HepG2 (cell line): ENCODE data around the gene ADCY5. TPM values are rescaled to one million over a fixed set of nuclear protein-coding genes. Genes with fewer than 3 reads are reported as not detected.

ENCODE experiments used
- KDM5B ChIP-seq: sonication (generic); formaldehyde crosslinking; IDR thresholded peaks from 2 replicates; pipeline ENCODE4 v1.4.0; 2020; ENCODE audit warnings: missing genetic modification reagents, mild to moderate bottlenecking, borderline replicate concordance
- RAD51 ChIP-seq: fragments of 450-650 bp; IDR thresholded peaks from 2 replicates; pipeline ENCODE4 v1.6.1; 2016; ENCODE audit warnings: borderline replicate concordance
- ZBTB3 ChIP-seq: sonication (generic); formaldehyde crosslinking; IDR thresholded peaks from 2 replicates; pipeline ENCODE4 v1.4.0; 2020; ENCODE audit warnings: low read depth, mild to moderate bottlenecking, moderate library complexity, missing genetic modification reagents, borderline replicate concordance
- ZFYVE20 ChIP-seq: sonication (generic); formaldehyde crosslinking; IDR thresholded peaks from 2 replicates; pipeline ENCODE4 v1.8.0; 2023; ENCODE audit warnings: low read depth, mild to moderate bottlenecking, moderate library complexity, missing genetic modification reagents, borderline replicate concordance
- ZNF841 ChIP-seq: sonication (generic); formaldehyde crosslinking; IDR thresholded peaks from 2 replicates; pipeline ENCODE4 v1.8.1; 2023; ENCODE audit warnings: missing genetic modification reagents, borderline replicate concordance
- ZSCAN12 ChIP-seq: sonication (generic); formaldehyde crosslinking; IDR thresholded peaks from 2 replicates; pipeline ENCODE4 v1.9.0; 2021; ENCODE audit warnings: mild to moderate bottlenecking, missing genetic modification reagents
- polyA plus RNA-seq, 8 experiments: library from polyadenylated mRNA; depleted of rRNA in 3 of 8; stranded (reverse) in 7 of 8; unstranded in 1 of 8; fragments of >200 nt; fragmentation: Illumina TruSeq in 4 of 8; extraction: Trizol in 4 of 8; gene quantifications; 2 replicates each; pipeline versions ENCODE4 v1.2.1 to v1.2.3, GENCODE V29; 2011 to 2016; ENCODE audit warnings: low read depth in 4 of 8, missing spikeins in 1 of 8, mixed read lengths in 1 of 8; ENCODE audit not compliant: insufficient read depth in 1 of 8
- total RNA-seq, 5 experiments: library from RNA; depleted of rRNA; stranded (reverse); fragments of >200 nt; fragmentation: Illumina TruSeq; extraction: Trizol; gene quantifications; 2 replicates each; pipeline ENCODE4 v1.2.3, GENCODE V29; 2016; ENCODE audit warnings: low read depth in 1 of 5
- TF ChIP-seq, protein P1 (sequence below): sonication (generic); formaldehyde crosslinking; IDR thresholded peaks from 2 replicates; pipeline ENCODE4 v1.4.0; 2020; ENCODE audit warnings: mild to moderate bottlenecking, missing genetic modification reagents
- TF ChIP-seq, protein P2 (sequence below): IDR thresholded peaks from 2 replicates; pipeline ENCODE4 v1.6.1; 2018; ENCODE audit warnings: missing genetic modification reagents
- TF ChIP-seq, protein P3 (sequence below): sonication (generic); formaldehyde crosslinking; IDR thresholded peaks from 2 replicates; pipeline ENCODE4 v1.8.1; 2022; ENCODE audit warnings: mild to moderate bottlenecking, missing genetic modification reagents
- TF ChIP-seq, protein P4 (sequence below): IDR thresholded peaks from 2 replicates; pipeline ENCODE4 v1.6.1; 2012; ENCODE audit warnings: low read length, improper control_type of control experiment
- TF ChIP-seq, protein P5 (sequence below): sonication (generic); formaldehyde crosslinking; IDR thresholded peaks from 2 replicates; pipeline ENCODE4 v1.8.0; 2022; ENCODE audit warnings: mild to moderate bottlenecking, missing genetic modification reagents, moderate library complexity
- TF ChIP-seq, protein P6 (sequence below): sonication (generic); formaldehyde crosslinking; IDR thresholded peaks from 2 replicates; pipeline ENCODE4 v1.9.0; 2021; ENCODE audit warnings: missing genetic modification reagents, borderline replicate concordance

The ADCY5 gene
- total and polyA plus RNA-seq, 2 of the 13 experiments (the other 11 are each of a cell fraction or from before 2014, with no cell fraction given): not detected

DNA sequence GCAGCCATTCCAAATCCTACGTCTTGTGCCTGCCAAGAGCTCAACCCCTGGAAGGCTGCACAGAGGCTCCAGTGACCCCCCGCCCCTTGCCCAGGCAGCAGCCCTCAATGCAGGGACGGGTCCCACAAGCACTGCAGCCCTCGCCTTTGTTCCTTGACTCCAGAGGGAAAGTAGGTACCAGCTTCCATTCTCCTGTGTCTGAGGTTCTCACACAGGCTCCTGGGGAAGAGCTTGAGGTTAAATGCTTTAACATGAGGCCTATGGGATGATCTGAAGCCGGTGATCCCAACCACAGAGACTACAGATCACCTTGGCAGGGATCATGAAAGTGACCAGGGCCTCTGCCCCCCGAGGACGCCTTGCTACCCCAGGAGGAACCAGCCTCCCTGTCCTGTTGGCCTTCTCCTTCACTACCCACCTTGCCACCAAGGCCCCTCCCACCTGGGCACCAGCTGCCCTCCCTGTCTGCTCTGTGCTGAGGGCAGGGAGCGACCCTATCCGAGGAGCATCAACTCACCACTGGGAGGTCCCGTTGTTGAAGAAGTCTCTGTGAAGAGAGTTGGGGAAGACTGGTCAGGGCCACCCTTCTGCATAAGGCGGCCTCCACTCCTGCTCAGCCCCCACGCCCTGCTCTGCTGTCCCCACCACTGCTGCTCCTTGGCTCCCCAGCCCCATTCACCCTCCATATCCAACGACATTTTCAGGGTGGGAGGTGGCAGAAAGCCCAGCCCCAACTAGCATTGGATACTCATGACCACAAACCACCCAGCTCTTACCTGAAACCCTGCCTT is 151.9 kb downstream of the ADCY5 start (continued):
- TF ChIP-seq ZNF841 (no peak), KDM5B (no peak), ZSCAN12 (no peak), RAD51 (no peak), ZBTB3 (CRISPR knock-in tag) (no peak), ZFYVE20 (CRISPR knock-in tag) (no peak)
- TF ChIP-seq, protein P1, sequence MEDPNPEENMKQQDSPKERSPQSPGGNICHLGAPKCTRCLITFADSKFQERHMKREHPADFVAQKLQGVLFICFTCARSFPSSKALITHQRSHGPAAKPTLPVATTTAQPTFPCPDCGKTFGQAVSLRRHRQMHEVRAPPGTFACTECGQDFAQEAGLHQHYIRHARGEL (CRISPR knock-in tag): no peak
- TF ChIP-seq, protein P2, sequence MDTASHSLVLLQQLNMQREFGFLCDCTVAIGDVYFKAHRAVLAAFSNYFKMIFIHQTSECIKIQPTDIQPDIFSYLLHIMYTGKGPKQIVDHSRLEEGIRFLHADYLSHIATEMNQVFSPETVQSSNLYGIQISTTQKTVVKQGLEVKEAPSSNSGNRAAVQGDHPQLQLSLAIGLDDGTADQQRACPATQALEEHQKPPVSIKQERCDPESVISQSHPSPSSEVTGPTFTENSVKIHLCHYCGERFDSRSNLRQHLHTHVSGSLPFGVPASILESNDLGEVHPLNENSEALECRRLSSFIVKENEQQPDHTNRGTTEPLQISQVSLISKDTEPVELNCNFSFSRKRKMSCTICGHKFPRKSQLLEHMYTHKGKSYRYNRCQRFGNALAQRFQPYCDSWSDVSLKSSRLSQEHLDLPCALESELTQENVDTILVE (CRISPR knock-in tag): no peak
- TF ChIP-seq, protein P3, sequence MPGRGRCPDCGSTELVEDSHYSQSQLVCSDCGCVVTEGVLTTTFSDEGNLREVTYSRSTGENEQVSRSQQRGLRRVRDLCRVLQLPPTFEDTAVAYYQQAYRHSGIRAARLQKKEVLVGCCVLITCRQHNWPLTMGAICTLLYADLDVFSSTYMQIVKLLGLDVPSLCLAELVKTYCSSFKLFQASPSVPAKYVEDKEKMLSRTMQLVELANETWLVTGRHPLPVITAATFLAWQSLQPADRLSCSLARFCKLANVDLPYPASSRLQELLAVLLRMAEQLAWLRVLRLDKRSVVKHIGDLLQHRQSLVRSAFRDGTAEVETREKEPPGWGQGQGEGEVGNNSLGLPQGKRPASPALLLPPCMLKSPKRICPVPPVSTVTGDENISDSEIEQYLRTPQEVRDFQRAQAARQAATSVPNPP (CRISPR knock-in tag): no peak
- TF ChIP-seq, protein P4, sequence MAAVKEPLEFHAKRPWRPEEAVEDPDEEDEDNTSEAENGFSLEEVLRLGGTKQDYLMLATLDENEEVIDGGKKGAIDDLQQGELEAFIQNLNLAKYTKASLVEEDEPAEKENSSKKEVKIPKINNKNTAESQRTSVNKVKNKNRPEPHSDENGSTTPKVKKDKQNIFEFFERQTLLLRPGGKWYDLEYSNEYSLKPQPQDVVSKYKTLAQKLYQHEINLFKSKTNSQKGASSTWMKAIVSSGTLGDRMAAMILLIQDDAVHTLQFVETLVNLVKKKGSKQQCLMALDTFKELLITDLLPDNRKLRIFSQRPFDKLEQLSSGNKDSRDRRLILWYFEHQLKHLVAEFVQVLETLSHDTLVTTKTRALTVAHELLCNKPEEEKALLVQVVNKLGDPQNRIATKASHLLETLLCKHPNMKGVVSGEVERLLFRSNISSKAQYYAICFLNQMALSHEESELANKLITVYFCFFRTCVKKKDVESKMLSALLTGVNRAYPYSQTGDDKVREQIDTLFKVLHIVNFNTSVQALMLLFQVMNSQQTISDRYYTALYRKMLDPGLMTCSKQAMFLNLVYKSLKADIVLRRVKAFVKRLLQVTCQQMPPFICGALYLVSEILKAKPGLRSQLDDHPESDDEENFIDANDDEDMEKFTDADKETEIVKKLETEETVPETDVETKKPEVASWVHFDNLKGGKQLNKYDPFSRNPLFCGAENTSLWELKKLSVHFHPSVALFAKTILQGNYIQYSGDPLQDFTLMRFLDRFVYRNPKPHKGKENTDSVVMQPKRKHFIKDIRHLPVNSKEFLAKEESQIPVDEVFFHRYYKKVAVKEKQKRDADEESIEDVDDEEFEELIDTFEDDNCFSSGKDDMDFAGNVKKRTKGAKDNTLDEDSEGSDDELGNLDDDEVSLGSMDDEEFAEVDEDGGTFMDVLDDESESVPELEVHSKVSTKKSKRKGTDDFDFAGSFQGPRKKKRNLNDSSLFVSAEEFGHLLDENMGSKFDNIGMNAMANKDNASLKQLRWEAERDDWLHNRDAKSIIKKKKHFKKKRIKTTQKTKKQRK: no peak
- TF ChIP-seq, protein P5, sequence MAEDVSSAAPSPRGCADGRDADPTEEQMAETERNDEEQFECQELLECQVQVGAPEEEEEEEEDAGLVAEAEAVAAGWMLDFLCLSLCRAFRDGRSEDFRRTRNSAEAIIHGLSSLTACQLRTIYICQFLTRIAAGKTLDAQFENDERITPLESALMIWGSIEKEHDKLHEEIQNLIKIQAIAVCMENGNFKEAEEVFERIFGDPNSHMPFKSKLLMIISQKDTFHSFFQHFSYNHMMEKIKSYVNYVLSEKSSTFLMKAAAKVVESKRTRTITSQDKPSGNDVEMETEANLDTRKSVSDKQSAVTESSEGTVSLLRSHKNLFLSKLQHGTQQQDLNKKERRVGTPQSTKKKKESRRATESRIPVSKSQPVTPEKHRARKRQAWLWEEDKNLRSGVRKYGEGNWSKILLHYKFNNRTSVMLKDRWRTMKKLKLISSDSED (CRISPR knock-in tag): no peak
- TF ChIP-seq, protein P6, sequence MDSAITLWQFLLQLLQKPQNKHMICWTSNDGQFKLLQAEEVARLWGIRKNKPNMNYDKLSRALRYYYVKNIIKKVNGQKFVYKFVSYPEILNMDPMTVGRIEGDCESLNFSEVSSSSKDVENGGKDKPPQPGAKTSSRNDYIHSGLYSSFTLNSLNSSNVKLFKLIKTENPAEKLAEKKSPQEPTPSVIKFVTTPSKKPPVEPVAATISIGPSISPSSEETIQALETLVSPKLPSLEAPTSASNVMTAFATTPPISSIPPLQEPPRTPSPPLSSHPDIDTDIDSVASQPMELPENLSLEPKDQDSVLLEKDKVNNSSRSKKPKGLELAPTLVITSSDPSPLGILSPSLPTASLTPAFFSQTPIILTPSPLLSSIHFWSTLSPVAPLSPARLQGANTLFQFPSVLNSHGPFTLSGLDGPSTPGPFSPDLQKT (CRISPR knock-in tag): no peak
